ENCODE data around the gene RFC2. TPM values are rescaled to one million over a fixed set of nuclear protein-coding genes. Genes with fewer than 3 reads are reported as not detected.
A peak's percentile ranks its signal among the peaks of the same experiment; 100 is the strongest.

The RFC2 gene
- total RNA-seq = 10 to 100 TPM in 1 of 4 donors, 1 to 10 TPM in 3; 5.8 to 23.1 (median 7.3) TPM

DNA sequence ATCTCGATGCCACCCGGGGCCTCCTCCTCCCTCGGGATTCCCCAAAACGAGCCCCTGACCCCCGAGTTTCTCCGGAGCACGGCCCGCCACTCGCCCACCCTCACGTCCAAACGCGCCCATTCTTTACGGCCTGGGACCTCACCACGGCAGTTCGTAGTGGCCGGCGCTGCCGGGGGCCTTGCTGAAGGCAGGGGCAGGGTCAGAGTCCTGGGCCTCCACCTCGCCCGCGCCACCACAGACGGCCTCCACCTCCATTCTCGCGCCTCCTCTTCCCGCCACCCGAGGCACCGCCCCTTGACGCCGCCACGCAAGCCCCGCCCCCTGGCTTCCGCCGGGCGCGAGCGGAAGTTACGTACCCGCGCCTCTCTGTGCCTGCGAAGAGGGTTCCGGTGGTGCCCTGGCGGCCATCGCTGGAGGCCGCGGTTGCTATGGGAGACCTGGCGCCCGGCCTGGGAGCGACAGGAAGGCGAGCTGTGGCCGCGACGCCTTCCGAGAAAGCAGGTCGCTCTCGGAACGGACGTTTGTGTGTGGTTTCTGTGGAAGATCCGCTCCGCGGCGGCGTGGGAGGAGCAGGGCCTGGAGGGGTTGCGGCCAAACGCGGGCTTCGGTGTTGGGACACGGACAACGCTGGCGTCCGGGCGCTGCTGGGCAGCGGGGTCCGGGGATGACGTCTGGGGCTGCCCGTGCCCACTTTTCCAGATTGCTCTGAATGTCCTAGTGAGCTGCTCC lies at the start of gene RFC2:
RFC2 (minus strand) TSS at position 271 of the 729 bp plus-strand sequence; CDS start at position 255, 16 bp downstream.
- Histone ChIP-seq H3K9me3 (no peaks in the 10 kb centered on the region), H3K4me3 (peak within 1 kb of the TSS; percentile 63 to 94 (median 80)), H3K36me3 (peaks cover 0 to 20% (median 0%) of the 10 kb centered on the region in 3 donors), H3K27me3 (no peaks in the 10 kb centered on the region), H3K27ac (peak within 1 kb of the TSS; percentile 74 to 93 (median 92)), H3K4me1 (peaks cover 0 to 22% (median 2%) of the 10 kb centered on the region in 4 donors)
- TF ChIP-seq, protein P1, sequence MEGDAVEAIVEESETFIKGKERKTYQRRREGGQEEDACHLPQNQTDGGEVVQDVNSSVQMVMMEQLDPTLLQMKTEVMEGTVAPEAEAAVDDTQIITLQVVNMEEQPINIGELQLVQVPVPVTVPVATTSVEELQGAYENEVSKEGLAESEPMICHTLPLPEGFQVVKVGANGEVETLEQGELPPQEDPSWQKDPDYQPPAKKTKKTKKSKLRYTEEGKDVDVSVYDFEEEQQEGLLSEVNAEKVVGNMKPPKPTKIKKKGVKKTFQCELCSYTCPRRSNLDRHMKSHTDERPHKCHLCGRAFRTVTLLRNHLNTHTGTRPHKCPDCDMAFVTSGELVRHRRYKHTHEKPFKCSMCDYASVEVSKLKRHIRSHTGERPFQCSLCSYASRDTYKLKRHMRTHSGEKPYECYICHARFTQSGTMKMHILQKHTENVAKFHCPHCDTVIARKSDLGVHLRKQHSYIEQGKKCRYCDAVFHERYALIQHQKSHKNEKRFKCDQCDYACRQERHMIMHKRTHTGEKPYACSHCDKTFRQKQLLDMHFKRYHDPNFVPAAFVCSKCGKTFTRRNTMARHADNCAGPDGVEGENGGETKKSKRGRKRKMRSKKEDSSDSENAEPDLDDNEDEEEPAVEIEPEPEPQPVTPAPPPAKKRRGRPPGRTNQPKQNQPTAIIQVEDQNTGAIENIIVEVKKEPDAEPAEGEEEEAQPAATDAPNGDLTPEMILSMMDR (IDR thresholded peaks at IDR 0.05) = peak in 5 of 6 experiments; percentile 21 to 80 (median 75)
- peak; percentile 64 to 66 for TF ChIP-seq POLR2A (IDR thresholded peaks at IDR 0.05)
- DNase-seq = peak; percentile 94 to 99 (median 98)

DNA sequence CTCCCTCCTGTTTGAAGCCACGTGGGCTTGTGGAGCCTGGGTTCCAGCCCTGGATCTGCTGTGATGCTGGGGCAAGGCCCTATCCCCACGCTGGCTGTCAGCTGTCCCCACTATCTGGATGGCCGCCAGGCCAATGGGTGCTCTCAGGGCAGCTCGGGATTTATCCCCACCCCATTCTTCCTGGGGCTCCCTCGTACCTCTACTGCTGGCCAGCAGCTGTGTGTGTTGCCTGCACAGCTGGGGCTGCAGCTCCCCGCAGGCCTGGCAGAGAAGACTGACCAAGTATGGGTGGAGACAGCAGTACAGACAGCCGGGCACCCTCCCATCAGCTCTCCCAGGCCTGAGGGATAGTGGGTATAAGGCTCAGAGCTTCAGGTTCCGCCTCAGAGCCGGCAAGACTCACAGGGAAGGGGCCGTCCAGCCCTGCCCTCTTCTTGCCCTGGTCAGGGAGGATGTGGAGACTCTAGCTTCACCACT lies 48.6 kb upstream of the RFC2 start:
- no peak for DNase-seq
- TF ChIP-seq, protein P1 (IDR thresholded peaks at IDR 0.05) = no peak
- TF ChIP-seq POLR2A (IDR thresholded peaks at IDR 0.05) = no peak
- peaks cover 0 to 20% (median 4%) of the 10 kb centered on the region in 4 donors for H3K4me1 ChIP-seq
- H3K27me3 ChIP-seq = no peaks in the 10 kb centered on the region
- H3K4me3 ChIP-seq = no peak overlapping the region
- no peaks in the 10 kb centered on the region for H3K36me3 ChIP-seq
- H3K27ac ChIP-seq = no peak overlapping the region
- H3K9me3 ChIP-seq = no peaks in the 10 kb centered on the region

DNA sequence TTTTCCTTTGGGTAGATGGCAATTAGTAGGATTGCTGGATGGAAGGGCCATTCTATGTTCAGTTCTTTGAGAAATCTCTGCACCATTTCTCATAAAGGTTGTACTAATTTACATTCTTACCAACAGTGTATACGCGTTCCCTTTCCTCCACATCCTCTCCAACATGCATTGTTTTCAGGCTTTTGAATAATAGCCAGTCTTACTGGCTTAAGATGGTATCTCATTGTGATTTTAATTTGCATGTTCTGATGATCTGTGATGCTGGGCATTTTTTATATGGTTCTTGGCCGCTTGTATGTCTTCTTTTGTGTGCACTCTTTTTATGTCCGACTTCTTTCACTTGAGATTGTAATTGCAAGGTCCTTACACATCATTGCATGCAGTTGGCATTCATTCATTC lies 46.7 kb upstream of the RFC2 start:
- H3K27me3 ChIP-seq = no peaks in the 10 kb centered on the region
- no peak for TF ChIP-seq POLR2A (IDR thresholded peaks at IDR 0.05)
- TF ChIP-seq, protein P1 (IDR thresholded peaks at IDR 0.05) = no peak
- no peaks in the 10 kb centered on the region for H3K36me3 ChIP-seq
- no peak overlapping the region for H3K4me3 ChIP-seq
- no peak overlapping the region for H3K27ac ChIP-seq
- no peak for DNase-seq
- peaks cover 0 to 2% (median 0%) of the 10 kb centered on the region in 4 donors for H3K4me1 ChIP-seq
- no peaks in the 10 kb centered on the region for H3K9me3 ChIP-seq

DNA sequence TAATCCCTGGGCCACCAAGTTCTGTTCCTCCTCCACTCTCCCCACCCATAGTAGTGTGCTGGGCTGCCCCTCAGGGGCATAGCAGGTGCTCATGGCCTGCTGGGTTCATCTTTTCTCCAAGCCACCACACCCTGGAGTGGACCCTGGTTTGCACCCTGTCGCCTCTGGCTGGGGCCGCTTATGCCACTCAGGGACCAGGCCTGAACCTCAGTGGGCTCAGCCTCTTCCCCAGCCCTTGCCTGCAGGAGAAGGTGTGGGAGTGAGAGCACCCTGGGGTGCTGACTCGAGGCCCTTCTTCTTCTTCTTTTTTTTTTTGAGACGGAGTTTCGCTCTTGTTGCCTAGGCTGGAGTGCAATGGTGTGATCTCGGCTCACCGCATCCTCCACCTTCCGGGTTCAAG lies 45.2 kb upstream of the RFC2 start:
- TF ChIP-seq POLR2A (IDR thresholded peaks at IDR 0.05) = no peak
- TF ChIP-seq, protein P1 (IDR thresholded peaks at IDR 0.05) = no peak
- no peaks in the 10 kb centered on the region for H3K27me3 ChIP-seq
- H3K27ac ChIP-seq = no peak overlapping the region
- H3K36me3 ChIP-seq = no peaks in the 10 kb centered on the region
- H3K4me1 ChIP-seq = peaks cover 0 to 9% (median 3%) of the 10 kb centered on the region in 4 donors
- no peak for DNase-seq
- no peak overlapping the region for H3K4me3 ChIP-seq
- H3K9me3 ChIP-seq = no peaks in the 10 kb centered on the region

DNA sequence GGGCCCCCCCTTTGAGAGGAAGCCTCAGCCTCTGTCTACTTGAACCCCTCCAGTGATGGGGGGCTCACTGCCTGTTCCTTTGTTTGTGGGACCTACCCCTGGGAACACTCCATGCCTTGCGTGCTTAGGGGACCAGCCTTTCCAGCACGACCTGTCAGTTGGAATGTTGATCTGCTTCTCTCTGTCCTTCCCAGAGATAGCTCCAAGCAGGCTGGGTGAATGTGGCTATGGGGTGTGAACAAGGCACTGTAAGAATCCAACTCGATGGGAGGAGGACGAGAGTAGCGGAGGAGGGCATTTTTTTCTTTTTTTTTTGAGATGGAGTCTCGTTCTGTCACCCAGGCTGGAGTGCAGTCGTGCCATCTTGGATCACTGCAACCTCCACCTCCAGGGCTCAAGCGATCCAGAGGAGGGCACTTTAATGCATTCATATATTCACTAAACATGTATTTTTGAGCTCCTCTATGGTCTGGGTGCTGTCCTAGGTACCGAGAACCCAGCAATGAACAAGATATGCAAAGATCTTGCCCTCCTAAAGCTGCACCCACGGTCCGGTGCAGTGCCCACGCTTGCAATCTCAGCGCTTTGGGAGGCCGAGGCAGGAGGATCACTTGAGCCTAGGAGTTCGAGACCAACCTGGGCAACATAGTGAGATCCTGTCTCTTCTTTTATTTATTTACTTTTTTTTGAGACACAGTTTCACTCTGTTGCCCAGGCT lies 43.5 kb upstream of the RFC2 start:
- no peak for DNase-seq
- no peak overlapping the region for H3K4me3 ChIP-seq
- H3K27me3 ChIP-seq = no peaks in the 10 kb centered on the region
- H3K9me3 ChIP-seq = no peaks in the 10 kb centered on the region
- TF ChIP-seq POLR2A (IDR thresholded peaks at IDR 0.05) = no peak
- TF ChIP-seq, protein P1 (IDR thresholded peaks at IDR 0.05) = no peak
- no peak overlapping the region for H3K27ac ChIP-seq
- peaks cover 0 to 23% (median 6%) of the 10 kb centered on the region in 4 donors for H3K4me1 ChIP-seq
- H3K36me3 ChIP-seq = no peaks in the 10 kb centered on the region
